T-cell (primary cell): ENCODE data around the gene KLHL26. TPM values are rescaled to one million over a fixed set of nuclear protein-coding genes. Genes with fewer than 3 reads are reported as not detected.

Experiments used
- ATAC-seq, 4 experiments: fragments of 200-7000 bp in 3 of 4; fragments of 150-1000 bp in 1 of 4; cut with Tn5 transposase; replicated peaks in 1 of 4; 1 replicate in 3 of 4; 2 replicates in 1 of 4; pipeline ENCODE4 v1.10.0; 2021; ENCODE audit warnings: moderate library complexity in 3 of 4, mild to moderate bottlenecking in 2 of 4, moderate number of reproducible peaks in 1 of 4
- CTCF ChIA-PET, 2 donors: fragments of 300-600 bp; sonication (Branson Sonifier 250); formaldehyde crosslinking; loops; one replicate each; lab custom pipeline; 2022; ENCODE audit warnings: antibody characterized with exemption in 2 of 2; lab: Charles Lee
- POLR2A ChIA-PET, 2 donors: fragments of 300-600 bp; sonication (Branson Sonifier 250); formaldehyde crosslinking; loops; one replicate each; lab custom pipeline; 2022; ENCODE audit warnings: antibody characterized with exemption in 2 of 2; lab: Charles Lee
- DNase-seq, 35 experiments: peaks; one replicate each; pipeline versions ENCODE4 v3.0.0 to v3.0.0-alpha.2; 2013 to 2023
- H3K27ac ChIP-seq: one replicate; pipeline ENCODE4 v1.5.1; 2013; ENCODE audit warnings: low read length
- H3K27me3 ChIP-seq, 2 experiments: replicated peaks in 1 of 2; 1 replicate in 1 of 2; 2 replicates in 1 of 2; pipeline versions ENCODE4 v1.6.1 to v1.7.0; 2013; ENCODE audit warnings: low read length in 1 of 2, mixed read lengths in 1 of 2; ENCODE audit not compliant: control insufficient read depth in 2 of 2, insufficient read depth in 2 of 2; ENCODE audit errors: extremely low read depth in 1 of 2
- H3K36me3 ChIP-seq, 2 donors: 1 replicate in 1 of 2; 2 replicates in 1 of 2; pipeline versions ENCODE4 v1.6.1 to v1.7.0; 2013; ENCODE audit warnings: low read length in 1 of 2; ENCODE audit not compliant: control insufficient read depth in 2 of 2, insufficient read depth in 1 of 2; ENCODE audit errors: extremely low read depth in 1 of 2
- H3K4me1 ChIP-seq, 2 experiments: 1 replicate in 1 of 2; 2 replicates in 1 of 2; pipeline versions ENCODE4 v1.6.1 to v1.7.0; 2013; ENCODE audit warnings: low read length in 2 of 2, mixed read lengths in 1 of 2; ENCODE audit not compliant: insufficient read depth in 2 of 2, control insufficient read depth in 1 of 2; ENCODE audit errors: extremely low read depth in 1 of 2
- H3K4me3 ChIP-seq, 2 donors: 1 replicate in 1 of 2; 2 replicates in 1 of 2; pipeline versions ENCODE4 v1.5.1 to v1.7.0; 2013; ENCODE audit warnings: mild to moderate bottlenecking in 2 of 2, low read length in 1 of 2, moderate library complexity in 1 of 2; ENCODE audit not compliant: control insufficient read depth in 1 of 2; ENCODE audit errors: extremely low read depth in 1 of 2
- H3K9me3 ChIP-seq: 2 replicates; pipeline ENCODE4 v1.7.0; 2013
- H3K27ac Mint-ChIP-seq, 2 donors: one replicate each; pipeline ENCODE4 v1.8.0; 2020 to 2021; ENCODE audit warnings: mild to moderate bottlenecking in 2 of 2, mixed read lengths in 2 of 2
- H3K27me3 Mint-ChIP-seq, 2 donors: one replicate each; pipeline ENCODE4 v1.8.0; 2021 to 2022; ENCODE audit warnings: mixed read lengths in 2 of 2
- H3K36me3 Mint-ChIP-seq: one replicate; pipeline ENCODE4 v1.8.0; 2021; ENCODE audit warnings: mixed read lengths
- H3K4me1 Mint-ChIP-seq, 3 donors: one replicate each; pipeline ENCODE4 v1.8.0; 2020 to 2022; ENCODE audit warnings: mixed read lengths in 3 of 3, mild to moderate bottlenecking in 1 of 3
- H3K4me3 Mint-ChIP-seq, 3 donors: one replicate each; pipeline ENCODE4 v1.8.0; 2020 to 2022; ENCODE audit warnings: mild to moderate bottlenecking in 3 of 3, mixed read lengths in 3 of 3, moderate library complexity in 3 of 3
- H3K9me3 Mint-ChIP-seq, 3 donors: one replicate each; pipeline ENCODE4 v1.8.0; 2020 to 2022; ENCODE audit warnings: mixed read lengths in 3 of 3
- WGBS: methylation state at CpG from one replicate; pipeline ENCODE4 v1.1.5; 2013; ENCODE audit warnings: missing lambda C conversion rate; ENCODE audit not compliant: insufficient coverage; 5-methylcytosine and 5-hydroxymethylcytosine counted together
- total RNA-seq, 35 experiments: library from RNA in 6 of 35; stranded (reverse) in 6 of 35; fragments of 120-200 nt in 1 of 35; gene quantifications; one replicate each; pipeline versions ENCODE4 v1.2.1 to v1.2.4 and lab custom pipeline; 2013 to 2026

KLHL26 gene
- total RNA-seq, 5 donors from 2014 or later (not counting 1 experiment from before 2014, with no cell fraction given): 8.8 to 16.4 (median 14.1) TPM

GRCh38 chr19:18696023-18696422 lies 59.2 kb downstream of the KLHL26 start:
- Mint-ChIP-seq H3K4me1 (peaks cover 29 to 41% (median 41%) of the 10 kb centered on the region in 3 donors), H3K27me3 (no peaks in the 10 kb centered on the region), H3K9me3 (no peaks in the 10 kb centered on the region), H3K36me3 (no peaks in the 10 kb centered on the region), H3K27ac (peak overlapping the region; percentile 55 to 66), H3K4me3 (no peak overlapping the region)
- Histone ChIP-seq H3K4me3 (no peak overlapping the region), H3K27me3 (no peaks in the 10 kb centered on the region), H3K36me3 (peaks cover 0 to 4% of the 10 kb centered on the region in 2 donors), H3K27ac (no peak overlapping the region), H3K4me1 (peaks cover 15 to 49% of the 10 kb centered on the region in 2 experiments), H3K9me3 (no peaks in the 10 kb centered on the region)
- DNase-seq (no peak), ATAC-seq (no peak)
- ChIA-PET POLR2A (no interaction called here), CTCF (no interaction called here)
- 96% methylated on average over 12 of the region's 12 CpGs for WGBS

GRCh38 chr19:18697680-18698079 lies 60.9 kb downstream of the KLHL26 start:
- no peak overlapping the region for H3K4me3 Mint-ChIP-seq
- DNase-seq (no peak), ATAC-seq (no peak)
- H3K27ac Mint-ChIP-seq: peak overlapping the region; percentile 68 to 85
- POLR2A ChIA-PET: no interaction called here
- no peak overlapping the region for H3K4me3 ChIP-seq
- H3K36me3 ChIP-seq: peaks cover 0 to 4% of the 10 kb centered on the region in 2 donors
- 88% methylated on average over 2 of the region's 3 CpGs for WGBS
- H3K27ac ChIP-seq: peak overlapping the region; percentile 0
- no peaks in the 10 kb centered on the region for H3K27me3 ChIP-seq
- no peaks in the 10 kb centered on the region for H3K9me3 ChIP-seq
- peaks cover 35 to 46% (median 42%) of the 10 kb centered on the region in 3 donors for H3K4me1 Mint-ChIP-seq
- peaks cover 15 to 57% of the 10 kb centered on the region in 2 experiments for H3K4me1 ChIP-seq
- CTCF ChIA-PET: no interaction called here
- no peaks in the 10 kb centered on the region for H3K27me3 Mint-ChIP-seq
- H3K9me3 Mint-ChIP-seq: no peaks in the 10 kb centered on the region
- no peaks in the 10 kb centered on the region for H3K36me3 Mint-ChIP-seq

DNA sequence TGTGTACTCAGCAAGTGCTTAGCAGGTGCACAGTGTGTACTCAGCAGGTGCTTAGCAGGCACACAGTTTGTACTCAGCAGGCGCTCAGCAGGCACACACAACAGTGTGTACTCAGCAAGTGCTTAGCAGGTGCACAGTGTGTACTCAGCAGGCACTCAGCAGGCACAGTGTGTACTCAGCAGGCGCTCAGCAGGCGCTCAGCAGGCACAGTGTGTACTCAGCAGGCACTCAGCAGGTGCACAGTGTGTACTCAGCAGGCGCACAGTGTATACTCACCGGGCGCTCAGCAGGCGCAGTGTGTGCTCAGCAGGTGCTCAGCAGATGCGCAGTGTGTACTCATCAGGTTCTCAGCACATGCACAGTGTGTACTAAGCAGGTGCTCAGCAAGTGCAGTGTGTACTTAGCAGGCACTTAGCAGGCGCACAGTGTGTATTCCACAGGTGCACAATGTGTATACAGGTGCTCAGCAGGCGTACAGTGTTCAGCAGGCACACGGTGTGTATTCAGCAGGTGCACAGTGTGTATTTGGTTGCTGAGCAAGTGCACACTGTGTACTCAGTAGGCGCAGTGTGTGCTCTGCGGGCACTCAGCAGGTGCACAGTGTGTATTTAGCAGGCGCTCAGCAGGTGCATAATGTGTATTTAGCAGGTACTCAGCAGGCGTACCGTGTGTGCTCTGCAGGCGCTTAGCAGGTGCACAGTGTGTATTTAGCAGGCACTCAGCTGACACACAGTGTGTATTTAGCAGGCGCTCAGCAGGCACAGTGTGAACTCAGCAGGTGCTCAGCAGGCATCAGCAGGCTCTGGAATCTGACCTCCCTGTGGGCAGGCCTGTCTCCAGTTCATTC lies 61.7 kb downstream of the KLHL26 start:
- ChIA-PET CTCF (no interaction called here), POLR2A (interaction anchor here in 1 of 2 donors (0.6 kb wide), 1 partner anchor 128 kb away, joined by 3 read pairs; no protein-coding TSS in a partner anchor)
- DNase-seq: no peak
- Mint-ChIP-seq H3K4me1 (peaks cover 35 to 46% (median 42%) of the 10 kb centered on the region in 3 donors), H3K27me3 (no peaks in the 10 kb centered on the region), H3K36me3 (no peaks in the 10 kb centered on the region), H3K4me3 (peak overlapping the region; percentile 82 to 90 (median 85)), H3K27ac (peak overlapping the region; percentile 99), H3K9me3 (no peaks in the 10 kb centered on the region)
- Histone ChIP-seq H3K36me3 (peaks cover 0 to 4% of the 10 kb centered on the region in 2 donors), H3K9me3 (no peaks in the 10 kb centered on the region), H3K27ac (peak overlapping the region; percentile 80), H3K27me3 (no peaks in the 10 kb centered on the region), H3K4me1 (peaks cover 15 to 57% of the 10 kb centered on the region in 2 experiments), H3K4me3 (no peak overlapping the region)
- 96% methylated on average over 18 of the region's 18 CpGs for WGBS
- ATAC-seq: no peak

DNA sequence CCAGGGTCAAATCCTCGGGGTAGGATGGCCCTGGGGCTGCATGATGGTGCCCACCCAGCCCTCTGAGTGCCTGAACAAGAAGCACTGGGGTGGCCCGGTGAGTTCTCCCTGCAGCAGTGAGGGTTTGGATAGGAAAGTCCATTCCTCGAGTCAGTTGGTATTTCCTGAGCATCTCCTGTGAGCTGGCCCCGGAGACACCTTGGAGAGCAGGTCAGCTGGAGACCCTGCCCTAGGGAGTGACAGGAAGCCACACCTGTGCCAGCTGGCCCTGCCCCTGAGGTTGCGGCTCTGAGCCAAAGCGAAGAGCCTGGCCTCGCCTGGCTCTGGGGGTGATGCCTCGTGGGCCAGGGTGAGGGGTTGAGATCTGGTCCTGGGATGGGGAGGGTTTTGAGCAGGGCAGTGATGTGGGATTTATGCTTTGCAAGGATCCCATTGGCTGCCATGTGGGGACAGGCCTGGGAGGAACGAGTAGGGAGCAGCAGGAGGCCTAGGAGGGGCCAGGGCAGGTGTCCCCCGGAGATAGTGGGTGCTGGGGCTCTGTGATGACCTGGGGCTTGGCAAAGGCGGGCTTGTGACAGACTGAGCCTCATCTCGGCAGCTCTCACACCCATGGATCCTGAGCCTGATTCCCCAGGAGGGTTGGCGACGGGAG lies 62.7 kb downstream of the KLHL26 start:
- Mint-ChIP-seq H3K4me3 (peak overlapping the region; percentile 82 to 90 (median 85)), H3K27me3 (no peaks in the 10 kb centered on the region), H3K9me3 (no peaks in the 10 kb centered on the region), H3K36me3 (no peaks in the 10 kb centered on the region), H3K27ac (peak overlapping the region; percentile 99), H3K4me1 (peaks cover 35 to 46% (median 42%) of the 10 kb centered on the region in 3 donors)
- Histone ChIP-seq H3K9me3 (no peaks in the 10 kb centered on the region), H3K27ac (peak overlapping the region; percentile 80), H3K27me3 (no peaks in the 10 kb centered on the region), H3K4me1 (peaks cover 15 to 57% of the 10 kb centered on the region in 2 experiments), H3K4me3 (peak overlapping the region; percentile 64 to 77), H3K36me3 (peaks cover 0 to 4% of the 10 kb centered on the region in 2 donors)
- DNase-seq (peak in 2 of 35 experiments; percentile 8 to 10), ATAC-seq (no peak)
- 58% methylated on average over 12 of the region's 14 CpGs for WGBS
- ChIA-PET POLR2A (interaction anchor here in 1 of 2 donors (0.6 kb wide), 1 partner anchor 129 kb away, joined by 3 read pairs; no protein-coding TSS in a partner anchor), CTCF (no interaction called here)

GRCh38 chr19:18700501-18701249 lies 63.8 kb downstream of the KLHL26 start:
- 6% methylated on average over 26 of the region's 35 CpGs for WGBS

GRCh38 chr19:18701250-18701608 lies 64.4 kb downstream of the KLHL26 start:
- ATAC-seq: peak; percentile 21 to 43 (median 24)

More at GRCh38 chr19:18700501-18701249, 63.8 kb downstream of the KLHL26 start:
- POLR2A ChIA-PET: no interaction called here
- H3K9me3 Mint-ChIP-seq: no peaks in the 10 kb centered on the region
- peak overlapping the region; percentile 82 to 90 (median 85) for H3K4me3 Mint-ChIP-seq
- Histone ChIP-seq H3K27ac (peak overlapping the region; percentile 80), H3K27me3 (no peaks in the 10 kb centered on the region), H3K36me3 (peaks cover 0 to 4% of the 10 kb centered on the region in 2 donors), H3K9me3 (no peaks in the 10 kb centered on the region), H3K4me1 (peaks cover 15 to 56% of the 10 kb centered on the region in 2 experiments), H3K4me3 (peak overlapping the region; percentile 64 to 77)
- peak; percentile 37 to 78 (median 68) for DNase-seq
- ATAC-seq: peak; percentile 94 to 97 (median 95)
- CTCF ChIA-PET: no interaction called here
- H3K36me3 Mint-ChIP-seq: no peaks in the 10 kb centered on the region
- peaks cover 35 to 42% (median 42%) of the 10 kb centered on the region in 3 donors for H3K4me1 Mint-ChIP-seq
- H3K27ac Mint-ChIP-seq: peak overlapping the region; percentile 88 to 99
- H3K27me3 Mint-ChIP-seq: no peaks in the 10 kb centered on the region

More at GRCh38 chr19:18701250-18701608, 64.4 kb downstream of the KLHL26 start:
- Histone ChIP-seq H3K4me3 (peak overlapping the region; percentile 64 to 77), H3K4me1 (peaks cover 15 to 51% of the 10 kb centered on the region in 2 experiments), H3K27me3 (no peaks in the 10 kb centered on the region), H3K36me3 (peaks cover 0 to 4% of the 10 kb centered on the region in 2 donors), H3K27ac (peak overlapping the region; percentile 80), H3K9me3 (no peaks in the 10 kb centered on the region)
- Mint-ChIP-seq H3K9me3 (no peaks in the 10 kb centered on the region), H3K27ac (peak overlapping the region; percentile 88 to 99), H3K4me1 (peaks cover 32 to 39% (median 37%) of the 10 kb centered on the region in 3 donors), H3K4me3 (peak overlapping the region; percentile 82 to 90 (median 85)), H3K36me3 (no peaks in the 10 kb centered on the region), H3K27me3 (no peaks in the 10 kb centered on the region)
- 41% methylated on average over 7 of the region's 7 CpGs for WGBS
- ChIA-PET CTCF (no interaction called here), POLR2A (no interaction called here)
- peak in 1 of 35 experiments; percentile 5 for DNase-seq
